ENCODE results near the gene BBS9. TPM values are rescaled to one million over a fixed set of nuclear protein-coding genes. Genes with fewer than 3 reads are reported as not detected.

BBS9 gene
- total and polyA plus RNA-seq, 9 of the 15 experiments (the other 6 are each of a cell fraction or from before 2014, with no cell fraction given): 0.77 to 3.3 (median 2.4) TPM

DNA sequence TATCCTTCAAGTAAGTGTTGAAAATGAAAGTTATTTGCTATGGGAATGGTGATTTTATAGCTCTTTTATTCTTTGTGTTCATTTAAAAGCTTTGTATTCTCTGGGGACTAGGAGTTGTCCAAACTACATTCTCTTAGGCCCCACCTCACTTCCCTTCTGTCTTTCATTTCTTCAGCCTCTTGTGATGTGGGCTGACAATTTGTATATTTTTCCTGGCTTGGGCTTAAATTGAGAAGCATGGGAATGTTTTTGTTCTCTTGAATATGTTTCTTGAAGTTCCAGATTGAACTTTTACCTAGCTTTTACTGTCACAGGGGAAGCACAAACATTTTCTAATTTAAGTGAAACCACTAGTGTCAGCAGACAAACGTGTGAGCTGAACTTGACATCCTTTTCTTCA is 27.9 kb downstream of the BBS9 start (continued):
- TF ChIP-seq MCM7 (IDR thresholded peaks at IDR 0.05) (no peak), TCFL5 (CRISPR knock-in tag; conservative IDR thresholded peaks at IDR 0.05) (no peak), ZNF121 (CRISPR knock-in tag; conservative IDR thresholded peaks at IDR 0.05) (no peak), ZNF140 (CRISPR knock-in tag; IDR thresholded peaks at IDR 0.05) (no peak), ZNF778 (CRISPR knock-in tag; IDR thresholded peaks at IDR 0.05) (no peak), FIP1L1 (IDR thresholded peaks at IDR 0.05; ENCODE audit: low read depth, low read length, poor library complexity, severe bottlenecking) (no peak), XRCC5 (IDR thresholded peaks at IDR 0.05; ENCODE audit: low read depth, low read length) (no peak), MTF1 (CRISPR knock-in tag; IDR thresholded peaks at IDR 0.05; ENCODE audit: borderline replicate concordance) (no peak)

DNA sequence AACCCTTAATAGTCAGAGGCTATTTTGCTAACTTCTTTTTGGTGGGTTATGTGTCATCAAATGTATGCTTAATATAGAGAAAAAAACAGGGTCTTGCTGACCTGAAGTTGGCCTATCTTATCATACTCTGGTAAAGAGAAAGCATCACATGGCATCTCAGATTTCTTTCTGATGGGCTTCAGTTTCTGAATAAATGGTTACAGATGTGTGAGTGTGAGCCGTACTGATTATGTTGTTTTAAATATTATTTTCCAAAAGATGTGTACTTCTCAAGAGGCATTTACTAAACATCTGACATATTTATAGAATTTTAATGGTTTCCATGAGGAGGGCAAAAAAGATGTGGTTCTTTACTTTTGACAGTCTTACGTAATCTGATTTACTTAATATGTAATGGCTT is 28.4 kb downstream of the BBS9 start:
- Histone ChIP-seq H3K9me1 (ENCODE audit: control insufficient read depth, insufficient read depth, low read length) (no peaks in the 10 kb centered on the region), H2AFZ (ENCODE audit: low read depth, low read length) (no peak overlapping the region), H3K4me1 (replicated peaks in 1 of 2; ENCODE audit: control insufficient read depth in 2 of 2, insufficient read depth in 2 of 2, low read length in 2 of 2) (no peaks in the 10 kb centered on the region), H4K20me1 (replicated peaks; ENCODE audit: control insufficient read depth, insufficient read depth, low read length) (no peaks in the 10 kb centered on the region), H3K27ac (ENCODE audit: extremely low read depth, low read depth, low read length) (no peak overlapping the region), H3K9ac (ENCODE audit: insufficient read depth in 1 of 2, low read depth in 2 of 2, low read length in 2 of 2) (no peak overlapping the region), H3K36me3 (ENCODE audit: control insufficient read depth, insufficient read depth, low read length) (no peaks in the 10 kb centered on the region), H3K79me2 (ENCODE audit: control insufficient read depth, insufficient read depth, low read length) (no peaks in the 10 kb centered on the region), H3K4me3 (no peak overlapping the region), H3K4me2 (ENCODE audit: insufficient read depth, low read length) (no peak overlapping the region), H3K9me3 (replicated peaks; ENCODE audit: control insufficient read depth, insufficient read depth, low read depth, low read length) (no peaks in the 10 kb centered on the region), H3K27me3 (ENCODE audit: control insufficient read depth in 2 of 2, insufficient read depth in 2 of 2, low read length in 2 of 2) (no peaks in the 10 kb centered on the region)
- FAIRE-seq: no peak
- in situ Hi-C loops (cut with MboI): no loop called here
- ChIA-PET CTCF (ENCODE audit: low intra/inter-chr PET ratio) (no interaction called here), POLR2A (no interaction called here)
- 19% methylated on average over 2 of the region's 2 CpGs for WGBS (ENCODE audit: insufficient coverage, low coverage, missing lambda C conversion rate)
- no peak for DNase-seq (ENCODE audit: extremely low read depth in 1 of 4, low spot score in 3 of 4)
- ATAC-seq: no peak
- intact Hi-C loops (cut with micrococcal nuclease): no loop called here
- TF ChIP-seq RBM14 (IDR thresholded peaks at IDR 0.05; ENCODE audit: borderline replicate concordance, insufficient read depth, low read depth, low read length): no peak
- TF ChIP-seq CEBPG (CRISPR knock-in tag; IDR thresholded peaks at IDR 0.05): no peak
- TF ChIP-seq CEBPG (tag; conservative IDR thresholded peaks at IDR 0.05 in 1 of 2, IDR thresholded peaks at IDR 0.05 in 1 of 2): 0 out of 4 replicates have a peak, but pooled peaks of 1 of the 2 experiments have one; percentile 17
- BruUV-seq (replicated peaks): no TSS peak

Measured in K562 (cell line).